ENCODE data around the gene RBMY1F. TPM values are rescaled to one million over a fixed set of nuclear protein-coding genes. Genes with fewer than 3 reads are reported as not detected.
"Not testable (repeated sequence)": the region's sequence is repeated elsewhere in the genome, so short reads cannot be mapped to it uniquely, and the experiment has no call there.

The RBMY1F gene
- not detected for polyA plus RNA-seq
- long read RNA-seq, donor 1: 0 reads
- long read RNA-seq, donor 2: 0 reads
- long read RNA-seq, donor 3: 0 reads
- long read RNA-seq, donor 4: 0 reads
- long read RNA-seq, donor 5: 0 reads
- long read RNA-seq, donor 6: 0 reads
- long read RNA-seq, donor 7: 0 reads
- long read RNA-seq, donor 8: 0 reads
- long read RNA-seq, donor 9: 0 reads
- long read RNA-seq, donor 10: 0 reads

- H3K4me1 ChIP-seq (ENCODE audit: control insufficient read depth in 3 of 3, insufficient read depth in 2 of 3, low read depth in 1 of 3, low read length in 2 of 3); DNase-seq; H3K27me3 ChIP-seq (ENCODE audit: control insufficient read depth in 3 of 3, insufficient read depth in 3 of 3, low read length in 3 of 3); H3K9me3 ChIP-seq (ENCODE audit: control insufficient read depth in 2 of 2, insufficient read depth in 1 of 2, low read depth in 1 of 2, low read length in 1 of 2); H3K36me3 ChIP-seq (ENCODE audit: control insufficient read depth in 3 of 3, insufficient read depth in 2 of 3, low read depth in 1 of 3, low read length in 3 of 3); H3K27ac ChIP-seq (ENCODE audit: low read depth in 1 of 3, low read length in 2 of 3); FAIRE-seq; H3K4me3 ChIP-seq (ENCODE audit: low read depth in 1 of 3, low read length in 3 of 3): not testable (repeated sequence)
- no CpG with 5 or more reads among the region's 31 CpGs for WGBS, 3 donors
These were observed at the start of gene RBMY1F for GRCh38 chrY:22182823-22183222. TSS of gene RBMY1F (minus strand) at chrY:22182923. CDS start at chrY:22180969, 1,954 bp downstream.

- not testable (repeated sequence) for H3K4me3 ChIP-seq (ENCODE audit: low read depth in 1 of 3, low read length in 3 of 3); H3K4me1 ChIP-seq (ENCODE audit: control insufficient read depth in 3 of 3, insufficient read depth in 2 of 3, low read depth in 1 of 3, low read length in 2 of 3); H3K27ac ChIP-seq (ENCODE audit: low read depth in 1 of 3, low read length in 2 of 3); H3K9me3 ChIP-seq (ENCODE audit: control insufficient read depth in 2 of 2, insufficient read depth in 1 of 2, low read depth in 1 of 2, low read length in 1 of 2); FAIRE-seq; H3K36me3 ChIP-seq (ENCODE audit: control insufficient read depth in 3 of 3, insufficient read depth in 2 of 3, low read depth in 1 of 3, low read length in 3 of 3); DNase-seq; H3K27me3 ChIP-seq (ENCODE audit: control insufficient read depth in 3 of 3, insufficient read depth in 3 of 3, low read length in 3 of 3)
- no CpG with 5 or more reads among the region's 4 CpGs for WGBS, 3 donors
These were observed 31.6 kb downstream of the RBMY1F start for GRCh38 chrY:22151144-22151543.

GRCh38 chrY:22141011-22141695 is 41.6 kb downstream of the RBMY1F start:
- FAIRE-seq: peak; percentile 92

GRCh38 chrY:22134719-22135118 is 48.0 kb downstream of the RBMY1F start:
- not testable (repeated sequence) for H3K4me1 ChIP-seq (ENCODE audit: control insufficient read depth in 3 of 3, insufficient read depth in 2 of 3, low read depth in 1 of 3, low read length in 2 of 3); H3K36me3 ChIP-seq (ENCODE audit: control insufficient read depth in 3 of 3, insufficient read depth in 2 of 3, low read depth in 1 of 3, low read length in 3 of 3); H3K4me3 ChIP-seq (ENCODE audit: low read depth in 1 of 3, low read length in 3 of 3); DNase-seq; H3K27ac ChIP-seq (ENCODE audit: low read depth in 1 of 3, low read length in 2 of 3); FAIRE-seq; H3K27me3 ChIP-seq (ENCODE audit: control insufficient read depth in 3 of 3, insufficient read depth in 3 of 3, low read length in 3 of 3); H3K9me3 ChIP-seq (ENCODE audit: control insufficient read depth in 2 of 2, insufficient read depth in 1 of 2, low read depth in 1 of 2, low read length in 1 of 2)
- no CpG with 5 or more reads among the region's 3 CpGs for WGBS, 3 donors

More at GRCh38 chrY:22141011-22141695, 41.6 kb downstream of the RBMY1F start:
- not testable (repeated sequence) for H3K27ac ChIP-seq (ENCODE audit: low read depth in 1 of 3, low read length in 2 of 3); DNase-seq; H3K4me3 ChIP-seq (ENCODE audit: low read depth in 1 of 3, low read length in 3 of 3); H3K4me1 ChIP-seq (ENCODE audit: control insufficient read depth in 3 of 3, insufficient read depth in 2 of 3, low read depth in 1 of 3, low read length in 2 of 3); H3K36me3 ChIP-seq (ENCODE audit: control insufficient read depth in 3 of 3, insufficient read depth in 2 of 3, low read depth in 1 of 3, low read length in 3 of 3); H3K9me3 ChIP-seq (ENCODE audit: control insufficient read depth in 2 of 2, insufficient read depth in 1 of 2, low read depth in 1 of 2, low read length in 1 of 2); H3K27me3 ChIP-seq (ENCODE audit: control insufficient read depth in 3 of 3, insufficient read depth in 3 of 3, low read length in 3 of 3)
- WGBS, 3 donors: no CpG with 5 or more reads among the region's 8 CpGs

GRCh38 chrY:22130494-22130893 is 52.2 kb downstream of the RBMY1F start:
- WGBS, 3 donors: no CpG with 5 or more reads among the region's 8 CpGs

More at GRCh38 chrY:22130494-22130893, 52.2 kb downstream of the RBMY1F start:
- FAIRE-seq; H3K27me3 ChIP-seq (ENCODE audit: control insufficient read depth in 3 of 3, insufficient read depth in 3 of 3, low read length in 3 of 3); H3K4me3 ChIP-seq (ENCODE audit: low read depth in 1 of 3, low read length in 3 of 3); H3K36me3 ChIP-seq (ENCODE audit: control insufficient read depth in 3 of 3, insufficient read depth in 2 of 3, low read depth in 1 of 3, low read length in 3 of 3); H3K27ac ChIP-seq (ENCODE audit: low read depth in 1 of 3, low read length in 2 of 3); DNase-seq; H3K4me1 ChIP-seq (ENCODE audit: control insufficient read depth in 3 of 3, insufficient read depth in 2 of 3, low read depth in 1 of 3, low read length in 2 of 3); H3K9me3 ChIP-seq (ENCODE audit: control insufficient read depth in 2 of 2, insufficient read depth in 1 of 2, low read depth in 1 of 2, low read length in 1 of 2): not testable (repeated sequence)

Other genes starting within 250 kb of the RBMY1F start
- not detected for gene RBMY1J, start 220.5 kb upstream of the RBMY1F start, polyA plus RNA-seq

Measured in small intestine (tissue), 16 donors.